Natural killer cell (primary cell): ENCODE data around the gene SDC3. TPM values are rescaled to one million over a fixed set of nuclear protein-coding genes. Genes with fewer than 3 reads are reported as not detected.

Source experiments
- ATAC-seq, 3 donors: fragments of 150-1000 bp in 2 of 3; fragments of 200-7000 bp in 1 of 3; cut with Tn5 transposase; 1 replicate in 1 of 3; 2 replicates in 2 of 3; pipeline ENCODE4 v1.10.0; 2021; ENCODE audit warnings: mild to moderate bottlenecking in 2 of 3, moderate library complexity in 2 of 3
- DNase-seq, 2 donors: peaks; one replicate each; pipeline versions ENCODE4 v3.0.0 to v3.0.0-alpha.2; 2013 to 2021; ENCODE audit warnings: mixed read lengths in 1 of 2
- H3K27ac ChIP-seq: one replicate; pipeline ENCODE4 v1.5.1; 2013; ENCODE audit warnings: mild to moderate bottlenecking, low read length
- H3K27me3 ChIP-seq: one replicate; pipeline ENCODE4 v1.6.1; 2013; ENCODE audit warnings: low read length; ENCODE audit not compliant: control insufficient read depth, insufficient read depth
- H3K36me3 ChIP-seq: one replicate; pipeline ENCODE4 v1.6.1; 2013; ENCODE audit warnings: low read length; ENCODE audit not compliant: control insufficient read depth, insufficient read depth
- H3K4me1 ChIP-seq: one replicate; pipeline ENCODE4 v1.6.1; 2013; ENCODE audit warnings: low read length; ENCODE audit not compliant: control insufficient read depth, insufficient read depth
- H3K4me3 ChIP-seq: one replicate; pipeline ENCODE4 v1.5.1; 2013; ENCODE audit warnings: low read length
- H3K9me3 ChIP-seq: one replicate; pipeline ENCODE4 v1.6.1; 2013; ENCODE audit warnings: low read length; ENCODE audit not compliant: control insufficient read depth, insufficient read depth
- H3K27ac Mint-ChIP-seq, 2 donors: one replicate each; pipeline ENCODE4 v1.8.0; 2022; ENCODE audit warnings: mild to moderate bottlenecking in 2 of 2, mixed read lengths in 2 of 2, moderate library complexity in 1 of 2
- H3K27me3 Mint-ChIP-seq, 2 donors: one replicate each; pipeline ENCODE4 v1.8.0; 2022; ENCODE audit warnings: low read depth in 2 of 2, mixed read lengths in 2 of 2
- H3K36me3 Mint-ChIP-seq: one replicate; pipeline ENCODE4 v1.8.0; 2022; ENCODE audit warnings: mixed read lengths
- H3K4me1 Mint-ChIP-seq, 2 donors: one replicate each; pipeline ENCODE4 v1.8.0; 2022; ENCODE audit warnings: mixed read lengths in 2 of 2
- H3K4me3 Mint-ChIP-seq: one replicate; pipeline ENCODE4 v1.8.0; 2022; ENCODE audit warnings: mild to moderate bottlenecking, moderate library complexity, mixed read lengths
- H3K9me3 Mint-ChIP-seq, 2 donors: one replicate each; pipeline ENCODE4 v1.8.0; 2022; ENCODE audit warnings: mixed read lengths in 2 of 2
- WGBS: methylation state at CpG from one replicate; pipeline ENCODE4 v1.1.7; 2013; ENCODE audit warnings: missing lambda C conversion rate; ENCODE audit not compliant: insufficient coverage; 5-methylcytosine and 5-hydroxymethylcytosine counted together
- intact Hi-C: fragments of 100-400 bp; cut with micrococcal nuclease; formaldehyde crosslinking; loops from one replicate; pipeline ENCODE4 v1.14.2; 2022
- total RNA-seq, 4 donors: library from RNA; stranded (reverse); fragments of 120-200 nt in 1 of 4; gene quantifications; one replicate each; pipeline versions ENCODE4 v1.2.3 to v1.2.4, GENCODE V29; 2013 to 2022
- TF ChIP-seq, protein P1 (sequence below): fragments of 200-600 bp; IDR thresholded peaks from one replicate; pipeline ENCODE4 v1.8.0; 2022; ENCODE audit warnings: antibody characterized with exemption

The SDC3 gene
- total RNA-seq, 3 donors from 2014 or later (not counting 1 experiment from before 2014, with no cell fraction given) = 0.33 to 0.63 TPM; not detected in 1

DNA sequence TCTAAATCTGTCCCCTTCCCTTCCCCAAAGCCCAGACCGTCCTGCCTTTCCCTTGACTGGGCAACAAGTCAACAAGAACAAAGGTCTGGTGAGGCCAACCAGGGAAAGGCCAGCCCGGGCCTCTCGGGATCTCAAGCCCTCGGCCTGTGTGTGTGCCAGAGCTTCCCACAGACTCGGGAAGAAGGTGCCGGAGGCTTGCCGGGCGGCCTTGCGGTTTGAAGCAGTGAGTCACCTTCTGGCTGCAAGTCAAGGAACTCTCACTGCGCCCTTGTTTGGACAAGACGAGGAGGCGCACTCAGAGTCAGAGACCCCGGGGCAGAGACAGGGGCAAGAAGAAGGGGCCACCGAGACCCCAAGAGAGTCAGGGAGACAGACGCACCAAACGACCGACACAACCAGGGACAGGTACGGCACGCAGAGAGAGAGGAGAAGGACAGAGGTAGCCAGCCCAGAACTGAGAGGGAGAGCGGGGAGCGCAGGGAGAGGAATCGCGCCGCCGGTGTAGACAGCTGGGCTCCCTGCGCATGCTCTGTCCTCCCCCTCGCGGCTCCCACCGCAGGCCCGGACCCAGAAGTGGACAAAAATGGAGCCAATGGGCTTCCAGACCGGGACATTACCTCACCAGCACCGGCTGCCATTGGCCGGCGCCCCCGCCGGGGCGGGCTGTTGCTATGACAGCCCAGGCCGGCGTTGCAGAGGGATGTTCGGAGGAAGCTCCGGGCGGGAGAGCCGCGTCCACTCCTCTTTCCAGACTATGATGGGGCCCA is 84.4 kb downstream of the SDC3 start:
- H3K9me3 ChIP-seq = no peaks in the 10 kb centered on the region
- H3K36me3 ChIP-seq = no peaks in the 10 kb centered on the region
- ATAC-seq (peak; percentile 82 to 92 (median 87)), DNase-seq (peak; percentile 48 to 72)
- TF ChIP-seq, protein P1, sequence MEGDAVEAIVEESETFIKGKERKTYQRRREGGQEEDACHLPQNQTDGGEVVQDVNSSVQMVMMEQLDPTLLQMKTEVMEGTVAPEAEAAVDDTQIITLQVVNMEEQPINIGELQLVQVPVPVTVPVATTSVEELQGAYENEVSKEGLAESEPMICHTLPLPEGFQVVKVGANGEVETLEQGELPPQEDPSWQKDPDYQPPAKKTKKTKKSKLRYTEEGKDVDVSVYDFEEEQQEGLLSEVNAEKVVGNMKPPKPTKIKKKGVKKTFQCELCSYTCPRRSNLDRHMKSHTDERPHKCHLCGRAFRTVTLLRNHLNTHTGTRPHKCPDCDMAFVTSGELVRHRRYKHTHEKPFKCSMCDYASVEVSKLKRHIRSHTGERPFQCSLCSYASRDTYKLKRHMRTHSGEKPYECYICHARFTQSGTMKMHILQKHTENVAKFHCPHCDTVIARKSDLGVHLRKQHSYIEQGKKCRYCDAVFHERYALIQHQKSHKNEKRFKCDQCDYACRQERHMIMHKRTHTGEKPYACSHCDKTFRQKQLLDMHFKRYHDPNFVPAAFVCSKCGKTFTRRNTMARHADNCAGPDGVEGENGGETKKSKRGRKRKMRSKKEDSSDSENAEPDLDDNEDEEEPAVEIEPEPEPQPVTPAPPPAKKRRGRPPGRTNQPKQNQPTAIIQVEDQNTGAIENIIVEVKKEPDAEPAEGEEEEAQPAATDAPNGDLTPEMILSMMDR = no peak
- peak overlapping the region; percentile 1 for H3K4me3 ChIP-seq
- WGBS = under 1% methylated on average over 44 of the region's 44 CpGs
- H3K36me3 Mint-ChIP-seq = no peaks in the 10 kb centered on the region
- intact Hi-C loops = no loop called here
- H3K9me3 Mint-ChIP-seq = no peaks in the 10 kb centered on the region
- peak overlapping the region; percentile 78 for H3K4me3 Mint-ChIP-seq
- peaks cover 15 to 26% of the 10 kb centered on the region in 2 donors for H3K4me1 Mint-ChIP-seq
- peaks cover 18% of the 10 kb centered on the region for H3K27me3 ChIP-seq
- H3K27ac ChIP-seq = no peak overlapping the region
- H3K27ac Mint-ChIP-seq = peak overlapping the region in 1 of 2 donors; percentile 75
- peaks cover 23% of the 10 kb centered on the region for H3K4me1 ChIP-seq
- H3K27me3 Mint-ChIP-seq = peaks cover 43 to 49% of the 10 kb centered on the region in 2 donors

GRCh38 chr1:30823627-30823968 is 85.0 kb downstream of the SDC3 start:
- peaks cover 19% of the 10 kb centered on the region for H3K27me3 ChIP-seq
- Mint-ChIP-seq H3K27ac (peak overlapping the region in 1 of 2 donors; percentile 75), H3K36me3 (no peaks in the 10 kb centered on the region)

GRCh38 chr1:30822966-30823581 is 85.5 kb downstream of the SDC3 start:
- WGBS = 15% methylated on average over 6 of the region's 6 CpGs
- peak in 2 of 3 donors; percentile 24 to 42 for ATAC-seq
- Mint-ChIP-seq H3K4me1 (peaks cover 15 to 26% of the 10 kb centered on the region in 2 donors), H3K4me3 (no peak overlapping the region), H3K27ac (peak overlapping the region in 1 of 2 donors; percentile 75), H3K36me3 (no peaks in the 10 kb centered on the region), H3K9me3 (no peaks in the 10 kb centered on the region), H3K27me3 (peaks cover 43 to 48% of the 10 kb centered on the region in 2 donors)
- Histone ChIP-seq H3K27ac (no peak overlapping the region), H3K4me1 (peaks cover 23% of the 10 kb centered on the region), H3K9me3 (no peaks in the 10 kb centered on the region), H3K27me3 (peaks cover 19% of the 10 kb centered on the region), H3K36me3 (no peaks in the 10 kb centered on the region), H3K4me3 (no peak overlapping the region)
- intact Hi-C loops = no loop called here
- DNase-seq = no peak
- TF ChIP-seq, protein P1 = no peak

More at GRCh38 chr1:30823627-30823968, 85.0 kb downstream of the SDC3 start:
- peaks cover 23% of the 10 kb centered on the region for H3K4me1 ChIP-seq
- TF ChIP-seq, protein P1 = no peak
- intact Hi-C loops = no loop called here
- no peak overlapping the region for H3K4me3 ChIP-seq
- 80% methylated on average over 3 of the region's 3 CpGs for WGBS
- no peaks in the 10 kb centered on the region for H3K36me3 ChIP-seq
- Mint-ChIP-seq H3K27me3 (peaks cover 44 to 48% of the 10 kb centered on the region in 2 donors), H3K4me3 (peak overlapping the region; percentile 78), H3K4me1 (peaks cover 15 to 26% of the 10 kb centered on the region in 2 donors), H3K9me3 (no peaks in the 10 kb centered on the region)
- no peaks in the 10 kb centered on the region for H3K9me3 ChIP-seq
- no peak overlapping the region for H3K27ac ChIP-seq
- DNase-seq = no peak
- ATAC-seq = no peak
